GM23338 (cell line): ENCODE measurements around the gene CES2.

Experiments
- TF ChIP-seq, protein P1 (sequence below): IDR thresholded peaks from one replicate; pipeline ENCODE4 v1.6.1; 2018; ENCODE audit warnings: antibody characterized with exemption; ENCODE audit not compliant: unreplicated experiment
- TF ChIP-seq, protein P2 (sequence below), 2 experiments: fragments of 200-600 bp in 1 of 2; sonication (generic) in 1 of 2; conservative IDR thresholded peaks; 2 replicates each; pipeline versions ENCODE4 v1.5.1 to v1.6.1; 2016 to 2017; ENCODE audit warnings: antibody characterized with exemption in 2 of 2, low read depth in 2 of 2, mild to moderate bottlenecking in 2 of 2, moderate library complexity in 1 of 2

DNA sequence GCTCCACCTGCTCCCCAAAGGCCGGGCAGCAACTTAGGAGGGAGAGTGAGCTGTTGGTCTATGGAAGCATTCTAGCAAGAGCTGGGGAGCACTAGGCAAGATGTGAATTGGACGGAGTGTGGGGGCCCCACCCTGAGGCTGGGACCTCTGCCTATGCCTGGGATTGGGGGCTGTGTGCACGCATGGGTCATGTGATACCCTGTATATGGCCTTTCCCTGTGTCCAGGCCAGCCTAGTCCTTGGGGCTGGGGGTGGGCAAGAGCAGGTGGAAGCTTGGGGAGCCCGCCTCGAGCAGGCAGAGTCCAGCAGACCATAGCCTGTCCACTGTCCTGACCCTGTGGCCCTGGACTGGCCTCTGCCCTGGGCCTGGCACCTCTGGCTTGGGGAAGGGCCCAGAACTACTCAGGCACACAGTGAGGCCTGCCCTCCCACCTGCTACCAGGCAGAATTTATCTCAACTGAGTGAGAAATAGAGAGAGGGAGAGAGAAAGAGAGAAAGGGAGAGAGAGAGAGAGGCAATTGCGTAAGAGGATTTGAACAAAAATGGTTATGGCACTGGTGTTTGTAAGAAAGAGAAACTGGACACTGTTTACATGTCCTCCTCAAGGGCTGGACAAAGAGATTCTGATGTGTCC, 35.9 kb upstream of the CES2 start:
- TF ChIP-seq, protein P1, sequence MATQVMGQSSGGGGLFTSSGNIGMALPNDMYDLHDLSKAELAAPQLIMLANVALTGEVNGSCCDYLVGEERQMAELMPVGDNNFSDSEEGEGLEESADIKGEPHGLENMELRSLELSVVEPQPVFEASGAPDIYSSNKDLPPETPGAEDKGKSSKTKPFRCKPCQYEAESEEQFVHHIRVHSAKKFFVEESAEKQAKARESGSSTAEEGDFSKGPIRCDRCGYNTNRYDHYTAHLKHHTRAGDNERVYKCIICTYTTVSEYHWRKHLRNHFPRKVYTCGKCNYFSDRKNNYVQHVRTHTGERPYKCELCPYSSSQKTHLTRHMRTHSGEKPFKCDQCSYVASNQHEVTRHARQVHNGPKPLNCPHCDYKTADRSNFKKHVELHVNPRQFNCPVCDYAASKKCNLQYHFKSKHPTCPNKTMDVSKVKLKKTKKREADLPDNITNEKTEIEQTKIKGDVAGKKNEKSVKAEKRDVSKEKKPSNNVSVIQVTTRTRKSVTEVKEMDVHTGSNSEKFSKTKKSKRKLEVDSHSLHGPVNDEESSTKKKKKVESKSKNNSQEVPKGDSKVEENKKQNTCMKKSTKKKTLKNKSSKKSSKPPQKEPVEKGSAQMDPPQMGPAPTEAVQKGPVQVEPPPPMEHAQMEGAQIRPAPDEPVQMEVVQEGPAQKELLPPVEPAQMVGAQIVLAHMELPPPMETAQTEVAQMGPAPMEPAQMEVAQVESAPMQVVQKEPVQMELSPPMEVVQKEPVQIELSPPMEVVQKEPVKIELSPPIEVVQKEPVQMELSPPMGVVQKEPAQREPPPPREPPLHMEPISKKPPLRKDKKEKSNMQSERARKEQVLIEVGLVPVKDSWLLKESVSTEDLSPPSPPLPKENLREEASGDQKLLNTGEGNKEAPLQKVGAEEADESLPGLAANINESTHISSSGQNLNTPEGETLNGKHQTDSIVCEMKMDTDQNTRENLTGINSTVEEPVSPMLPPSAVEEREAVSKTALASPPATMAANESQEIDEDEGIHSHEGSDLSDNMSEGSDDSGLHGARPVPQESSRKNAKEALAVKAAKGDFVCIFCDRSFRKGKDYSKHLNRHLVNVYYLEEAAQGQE: no peak
- TF ChIP-seq, protein P2, sequence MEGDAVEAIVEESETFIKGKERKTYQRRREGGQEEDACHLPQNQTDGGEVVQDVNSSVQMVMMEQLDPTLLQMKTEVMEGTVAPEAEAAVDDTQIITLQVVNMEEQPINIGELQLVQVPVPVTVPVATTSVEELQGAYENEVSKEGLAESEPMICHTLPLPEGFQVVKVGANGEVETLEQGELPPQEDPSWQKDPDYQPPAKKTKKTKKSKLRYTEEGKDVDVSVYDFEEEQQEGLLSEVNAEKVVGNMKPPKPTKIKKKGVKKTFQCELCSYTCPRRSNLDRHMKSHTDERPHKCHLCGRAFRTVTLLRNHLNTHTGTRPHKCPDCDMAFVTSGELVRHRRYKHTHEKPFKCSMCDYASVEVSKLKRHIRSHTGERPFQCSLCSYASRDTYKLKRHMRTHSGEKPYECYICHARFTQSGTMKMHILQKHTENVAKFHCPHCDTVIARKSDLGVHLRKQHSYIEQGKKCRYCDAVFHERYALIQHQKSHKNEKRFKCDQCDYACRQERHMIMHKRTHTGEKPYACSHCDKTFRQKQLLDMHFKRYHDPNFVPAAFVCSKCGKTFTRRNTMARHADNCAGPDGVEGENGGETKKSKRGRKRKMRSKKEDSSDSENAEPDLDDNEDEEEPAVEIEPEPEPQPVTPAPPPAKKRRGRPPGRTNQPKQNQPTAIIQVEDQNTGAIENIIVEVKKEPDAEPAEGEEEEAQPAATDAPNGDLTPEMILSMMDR (conservative IDR thresholded peaks at IDR 0.05; ENCODE audit: low read depth in 2 of 2): no peak
